CD4-positive, alpha-beta T cell treated with Interleukin-10 for 1 hour (primary cell): ENCODE measurements around the gene NPLOC4.

Source experiments
- DNase-seq: peaks from one replicate; pipeline ENCODE4 v3.0.0-alpha.2; 2020

The NPLOC4 gene

DNA sequence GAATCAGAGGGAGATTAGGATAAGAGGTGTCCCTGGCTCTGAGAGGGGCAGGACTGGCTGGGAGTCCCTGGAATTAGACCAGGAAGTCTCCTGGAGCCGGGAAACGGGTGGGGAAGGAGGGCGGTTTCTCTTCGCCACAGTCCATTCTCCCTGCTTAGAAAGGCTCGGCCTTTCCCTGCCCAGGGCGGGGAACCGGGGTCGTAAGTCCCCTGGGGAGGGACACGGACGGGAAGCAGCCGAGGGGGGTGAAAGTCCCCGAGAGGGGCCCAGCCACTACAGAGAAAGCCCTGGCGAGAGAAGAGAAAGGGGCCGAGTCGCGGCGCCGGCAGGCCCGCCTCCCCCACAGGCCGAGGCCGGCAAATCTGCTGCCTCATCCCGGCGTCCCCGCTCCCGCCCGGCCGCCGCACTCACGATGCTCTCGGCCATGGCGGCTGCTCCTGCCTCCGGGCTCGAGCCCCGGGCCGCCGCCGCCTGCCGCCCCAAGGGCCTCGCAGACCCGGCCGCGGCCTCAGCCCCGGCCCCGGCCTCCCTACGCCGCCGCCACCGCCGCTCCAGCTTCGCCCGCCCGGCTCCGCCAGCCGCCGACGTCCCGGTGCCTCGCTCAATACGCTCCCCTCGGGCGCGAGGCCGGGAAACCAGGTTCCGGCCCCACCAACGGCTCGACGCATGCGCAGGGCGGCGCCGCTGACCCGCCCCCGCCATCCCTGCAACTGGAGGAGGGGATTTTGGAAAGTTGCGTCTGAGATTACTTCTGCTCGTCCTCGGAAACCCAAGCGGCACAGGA, at the start of gene NPLOC4, which contains the start of gene TSPAN10:
TSS of gene NPLOC4 (minus strand) at position 608 of the 784 bp plus-strand sequence. CDS start at position 426, 182 bp downstream.
TSS of gene TSPAN10 (plus strand) at position 692 of the 784 bp plus-strand sequence. CDS start 5,217 bp downstream, outside the sequence.
- DNase-seq, result peak; percentile 88

DNA sequence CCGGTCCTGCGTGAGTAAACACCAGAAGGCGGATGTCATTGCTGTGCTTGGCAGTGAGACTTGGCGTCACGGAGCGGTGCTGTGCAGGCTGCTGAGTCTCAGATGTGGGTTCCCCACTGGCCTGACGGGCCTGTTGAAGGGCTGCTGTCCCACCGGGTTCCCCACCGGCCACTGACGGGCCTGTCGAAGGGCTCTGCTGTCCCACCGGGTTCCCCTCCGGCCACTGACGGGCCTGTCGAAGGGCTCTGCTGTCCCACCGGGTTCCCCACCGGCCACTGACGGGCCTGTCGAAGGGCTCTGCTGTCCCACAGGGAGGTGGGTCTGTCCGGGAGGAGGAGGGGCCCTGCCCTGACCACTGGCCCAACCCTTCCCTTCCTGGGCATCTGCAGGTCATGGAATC, 49.7 kb upstream of the NPLOC4 start:
- no peak for DNase-seq

DNA sequence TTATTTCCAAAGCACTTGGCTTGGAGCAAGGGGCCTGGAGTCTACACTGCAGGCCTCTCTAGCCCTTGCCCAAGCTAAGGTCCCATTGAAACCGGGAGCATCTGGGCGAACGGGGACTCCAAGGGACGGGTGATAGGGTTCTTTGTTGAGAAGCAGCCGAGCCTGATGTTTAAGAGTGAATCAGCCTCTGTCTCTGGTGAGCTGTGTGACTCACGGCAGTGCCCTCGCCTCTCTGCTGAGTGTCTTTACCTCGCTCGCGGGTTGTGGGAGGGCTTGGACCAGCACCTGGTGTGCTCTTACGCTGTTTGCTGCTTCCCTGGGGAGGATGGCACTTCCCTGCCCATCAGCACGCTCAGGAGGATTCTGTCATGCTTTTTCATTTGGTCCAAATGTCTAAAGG, 48.2 kb upstream of the NPLOC4 start:
- no peak for DNase-seq

DNA sequence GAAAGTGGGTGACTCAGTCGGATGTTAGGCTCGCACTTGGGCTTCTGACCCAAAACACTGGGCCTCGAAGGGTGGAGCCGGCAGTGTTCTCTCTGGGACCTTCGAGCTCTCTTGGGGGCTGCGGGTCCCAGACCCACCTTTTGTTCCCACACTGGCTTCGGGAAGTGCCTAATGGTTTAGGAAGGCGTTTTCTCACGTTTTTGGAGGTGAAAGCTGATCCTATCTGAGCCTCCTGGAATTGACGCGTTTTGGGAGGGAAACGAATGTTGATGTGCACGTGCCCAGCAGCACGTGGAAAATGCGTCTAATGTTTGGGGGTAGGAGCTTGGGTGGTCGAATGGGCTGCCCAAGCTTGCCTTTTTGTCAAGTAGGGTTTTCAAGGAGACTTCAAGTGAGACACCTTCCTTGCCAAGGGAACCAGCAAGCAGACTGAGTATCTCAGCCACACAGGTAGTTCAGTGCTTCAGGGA, 47.6 kb upstream of the NPLOC4 start:
- DNase-seq, result no peak

DNA sequence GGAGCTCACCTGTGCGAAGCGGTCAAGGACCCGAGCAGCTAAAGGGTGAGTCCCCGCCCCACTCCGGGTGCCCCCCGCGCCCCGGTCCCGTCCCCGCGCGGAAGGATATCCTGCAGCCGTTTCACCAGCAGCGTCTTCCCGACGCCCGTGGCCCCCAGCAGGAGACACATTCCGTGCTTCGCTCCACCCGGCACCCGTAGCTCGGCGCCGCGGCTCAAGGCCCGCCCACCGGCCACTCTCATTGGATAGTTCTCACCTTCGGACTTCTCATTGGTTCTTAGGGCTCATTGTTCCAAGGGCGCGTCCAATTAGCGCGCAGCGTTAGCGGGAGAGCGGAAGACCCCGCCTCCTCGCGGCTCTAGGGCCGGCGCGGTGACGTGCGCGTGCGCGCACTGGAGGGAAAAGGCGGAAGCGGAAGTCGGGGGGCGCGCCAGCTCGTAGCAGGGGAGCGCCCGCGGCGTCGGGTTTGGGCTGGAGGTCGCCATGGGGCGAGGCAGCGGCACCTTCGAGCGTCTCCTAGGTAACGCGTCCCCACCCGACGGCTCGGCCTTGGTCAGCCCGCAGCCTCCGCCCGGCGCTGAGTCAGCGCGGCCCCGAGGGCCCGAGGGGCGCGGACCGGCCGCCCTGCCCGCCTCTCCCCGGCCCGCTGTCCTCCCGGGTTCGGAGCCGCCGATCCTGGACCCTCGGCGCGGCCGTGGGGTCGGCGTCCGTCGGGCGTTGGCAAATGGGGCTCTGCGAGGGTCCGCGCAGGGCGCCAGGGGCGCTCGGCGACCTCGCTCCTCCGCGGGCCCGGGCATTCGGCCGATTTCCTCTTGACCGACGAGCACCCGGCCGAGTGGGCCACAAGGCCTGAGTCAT, 46.9 kb upstream of the NPLOC4 start, which contains the start of the genes ARL16 and HGS:
TSS of gene ARL16 (minus strand) at position 214 of the 858 bp plus-strand sequence. CDS start at position 170, 44 bp downstream.
TSS of gene HGS (plus strand) at position 428 of the 858 bp plus-strand sequence. CDS start at position 484, 56 bp downstream.
- DNase-seq, result peak; percentile 99

DNA sequence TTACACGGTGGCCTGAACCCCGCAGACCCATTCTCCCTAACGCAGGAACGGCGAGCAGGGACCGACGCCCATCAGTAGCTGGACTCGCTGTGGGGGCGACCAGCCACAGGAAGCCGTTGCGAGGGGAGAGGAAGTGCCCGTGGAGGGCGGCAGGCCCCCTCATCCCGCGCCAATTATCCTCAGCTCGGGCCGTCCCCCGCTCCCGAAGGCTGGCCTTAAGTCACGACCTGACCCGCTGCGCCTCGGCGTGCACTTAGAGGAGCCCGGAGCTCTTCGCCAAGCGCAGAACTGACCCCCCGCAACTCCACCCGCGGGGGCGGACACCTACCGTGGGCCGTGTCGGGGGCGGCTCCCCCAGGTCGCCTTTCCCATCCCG, 46.3 kb upstream of the NPLOC4 start:
- no peak for DNase-seq

DNA sequence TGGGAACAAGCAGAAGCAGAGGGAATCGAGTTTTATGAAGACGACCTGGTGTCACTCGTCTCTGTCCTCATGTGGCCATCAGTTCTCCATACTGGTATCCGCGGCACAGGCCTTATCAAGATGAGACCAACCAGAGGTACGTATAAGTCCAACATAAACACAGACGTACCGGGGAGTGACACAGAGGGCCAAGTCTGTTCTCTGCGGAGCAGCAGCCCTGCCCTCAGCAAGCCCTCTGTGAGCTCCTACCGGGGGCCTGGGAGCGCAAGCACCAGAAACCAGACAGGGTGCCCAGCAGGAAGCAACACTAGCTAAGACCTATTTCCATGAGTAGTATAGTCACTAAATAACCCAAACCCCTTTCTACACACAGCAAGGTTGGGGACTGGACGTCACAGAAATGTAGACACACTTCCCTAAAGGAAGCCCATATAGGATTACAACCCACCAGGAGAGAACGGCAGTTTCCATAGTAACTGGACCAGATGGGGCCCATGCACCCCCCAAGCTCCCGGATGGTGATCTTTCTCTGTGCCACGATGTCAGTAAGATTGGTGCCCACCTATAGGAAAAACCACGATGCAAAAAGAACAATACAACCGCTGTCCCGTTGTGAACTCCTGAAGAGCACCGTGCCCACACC, 45.8 kb upstream of the NPLOC4 start:
- DNase-seq, result no peak

DNA sequence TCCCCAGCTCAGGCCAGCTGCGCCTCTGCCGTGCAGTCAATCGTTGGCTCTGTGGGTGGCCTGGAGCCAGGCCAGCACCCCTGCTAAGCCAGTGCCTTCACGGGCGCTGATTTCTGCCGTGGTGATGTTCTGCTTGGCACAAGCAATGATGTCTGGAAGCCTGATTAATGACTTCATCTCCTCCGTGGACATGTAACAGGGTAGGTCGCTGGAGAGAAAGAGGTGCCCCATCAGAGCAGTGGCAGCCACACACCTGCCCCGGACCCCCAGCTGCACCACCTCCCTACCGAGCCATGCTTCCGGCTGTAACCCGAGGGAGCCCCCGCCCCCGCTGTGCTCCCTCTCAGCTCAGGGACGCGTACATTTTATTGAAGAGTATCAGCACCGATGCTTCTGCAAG, 44.8 kb upstream of the NPLOC4 start:
- no peak for DNase-seq

DNA sequence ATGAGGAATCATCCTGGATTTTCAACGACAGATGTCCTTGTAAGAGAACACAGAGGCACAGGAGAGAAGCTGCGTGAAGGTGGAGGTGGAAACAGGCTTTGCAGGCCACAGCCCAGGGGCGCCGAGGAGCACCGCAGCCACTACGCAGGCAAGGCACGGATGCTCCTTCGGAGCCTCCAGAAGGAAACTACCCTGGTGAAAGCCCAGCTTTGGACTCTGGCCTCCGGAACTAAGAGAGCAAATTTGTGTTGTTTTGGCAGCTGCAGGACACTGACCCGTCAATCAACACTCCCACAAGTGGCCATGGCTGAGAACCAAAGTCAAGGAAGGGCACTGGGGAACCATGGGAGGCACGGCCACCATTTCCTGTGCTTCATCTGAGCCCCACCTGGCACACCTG, 43.2 kb upstream of the NPLOC4 start:
- DNase-seq, result no peak

DNA sequence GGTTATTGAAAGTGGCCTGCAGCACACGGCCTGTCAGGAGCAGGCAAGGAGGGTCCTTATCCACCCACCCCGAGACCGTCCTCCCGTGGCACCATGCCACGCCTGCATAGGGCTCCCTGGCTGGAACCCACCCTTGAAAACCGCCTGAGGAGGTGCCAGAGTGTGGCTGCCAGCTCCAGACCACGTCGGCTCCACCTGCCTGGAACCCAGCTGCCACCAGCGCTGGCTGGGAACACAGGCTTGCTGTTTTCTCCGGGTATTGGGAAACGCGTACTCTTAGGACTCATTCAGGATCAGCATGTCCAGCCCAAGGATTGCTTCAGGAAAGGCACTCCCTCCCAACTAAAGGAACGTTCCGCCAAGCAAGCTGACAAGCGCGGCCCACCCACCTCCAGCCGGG, 40.0 kb upstream of the NPLOC4 start:
- DNase-seq, result no peak

DNA sequence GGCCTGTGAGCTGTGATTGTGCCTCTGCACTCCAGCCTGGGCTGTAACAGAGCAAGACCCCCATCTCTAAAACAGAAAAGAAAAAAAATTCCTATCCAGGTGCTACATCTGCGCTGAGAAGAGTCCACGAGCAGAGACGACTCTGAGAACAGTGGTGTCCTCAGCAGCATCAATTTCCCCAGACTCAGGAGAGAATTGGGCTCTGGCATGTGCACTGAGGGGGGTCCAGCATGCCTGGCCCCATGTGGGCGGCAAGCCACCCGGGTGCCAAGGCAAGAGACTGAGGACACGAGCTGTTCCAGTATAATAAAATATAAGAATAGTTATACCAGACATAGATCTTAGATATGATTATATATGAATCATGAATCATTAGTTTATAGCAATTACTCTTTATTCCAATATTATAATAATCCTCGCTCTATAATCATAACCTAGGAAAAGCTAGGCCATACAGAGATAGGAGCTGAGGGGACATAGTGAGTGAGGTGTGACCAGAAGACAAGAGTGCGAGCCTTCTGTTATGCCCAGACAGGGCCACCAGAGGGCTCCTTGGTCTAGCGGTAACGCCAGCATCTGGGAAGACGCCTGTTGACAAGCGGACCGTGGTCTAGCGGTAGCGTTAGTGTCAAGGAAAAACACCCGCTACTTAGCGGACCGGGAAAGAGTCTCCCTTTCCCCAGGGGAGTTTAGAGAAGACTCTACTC, 38.8 kb upstream of the NPLOC4 start:
- peak; percentile 45 for DNase-seq

DNA sequence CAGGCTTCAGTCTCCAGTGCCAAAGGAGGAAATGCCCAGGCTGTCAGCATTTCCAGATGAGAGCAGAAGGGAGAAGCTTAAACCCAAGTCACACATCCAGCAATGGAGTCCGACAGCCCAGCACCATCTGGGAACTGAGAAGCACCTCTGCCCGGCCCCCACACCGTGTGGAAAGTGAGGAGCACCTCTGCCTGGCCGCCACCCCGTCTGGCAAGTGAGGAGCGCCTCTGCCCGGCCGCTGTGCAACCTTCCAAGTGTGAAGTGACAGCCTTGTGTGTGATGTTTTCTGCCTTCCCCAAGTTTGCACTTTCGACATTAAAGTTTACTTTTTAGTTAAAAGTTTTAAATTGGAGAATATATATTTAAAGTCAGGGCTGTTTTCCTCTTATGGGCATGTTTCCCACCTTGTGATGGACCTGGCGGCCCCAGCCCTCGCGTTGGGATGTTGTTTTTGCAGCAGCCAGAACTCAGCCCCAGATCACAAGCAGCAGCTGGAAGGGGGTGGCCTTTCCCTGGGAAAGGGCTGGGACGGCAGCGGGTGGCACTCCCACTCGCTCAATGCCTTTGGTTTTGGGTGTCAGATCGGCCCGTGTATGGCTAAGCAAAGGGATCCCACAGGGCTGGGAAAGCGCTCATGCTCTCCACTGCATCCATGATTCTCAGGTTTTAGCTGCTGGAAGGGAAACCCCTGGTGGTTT, 36.8 kb upstream of the NPLOC4 start:
- no peak for DNase-seq

DNA sequence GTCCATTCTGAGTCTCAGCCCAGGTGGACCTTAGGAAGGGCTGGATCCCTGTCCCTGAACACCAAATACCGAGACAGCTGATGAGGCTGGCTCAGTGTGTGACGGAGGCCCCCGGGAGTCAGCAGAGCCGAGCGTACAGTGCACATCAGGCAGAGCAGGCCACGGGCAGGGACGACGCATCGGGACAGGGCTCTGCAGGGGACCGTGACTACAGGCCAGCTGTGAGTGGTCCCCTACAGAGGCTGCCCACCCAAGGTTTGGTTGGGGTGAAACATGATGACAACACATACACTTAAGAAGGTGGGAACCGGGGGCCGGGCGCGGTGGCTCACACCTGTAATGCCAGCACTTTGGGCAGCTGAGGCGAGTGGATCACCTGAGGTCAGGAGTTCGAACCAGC, 36.0 kb upstream of the NPLOC4 start:
- DNase-seq, result no peak

DNA sequence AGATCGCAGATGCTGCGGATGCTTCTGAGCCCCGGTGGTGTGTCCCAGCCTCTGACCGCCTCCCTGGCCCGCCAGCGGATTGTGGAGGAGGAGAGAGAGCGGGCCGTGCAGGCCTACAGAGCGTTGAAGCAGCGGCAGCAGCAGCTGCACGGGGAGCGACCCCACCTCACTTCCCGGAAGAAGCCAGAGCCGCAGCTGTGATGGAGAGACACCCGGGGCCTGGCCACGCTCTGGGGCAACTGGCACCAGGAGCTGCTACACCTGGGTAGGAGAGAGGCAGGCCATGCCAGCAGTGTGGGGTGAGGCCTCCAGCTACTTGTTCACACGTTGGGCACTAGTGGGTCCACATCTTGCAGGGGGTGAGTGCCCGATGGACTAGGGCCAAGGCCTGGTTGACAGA, 35.6 kb upstream of the NPLOC4 start:
- no peak for DNase-seq

DNA sequence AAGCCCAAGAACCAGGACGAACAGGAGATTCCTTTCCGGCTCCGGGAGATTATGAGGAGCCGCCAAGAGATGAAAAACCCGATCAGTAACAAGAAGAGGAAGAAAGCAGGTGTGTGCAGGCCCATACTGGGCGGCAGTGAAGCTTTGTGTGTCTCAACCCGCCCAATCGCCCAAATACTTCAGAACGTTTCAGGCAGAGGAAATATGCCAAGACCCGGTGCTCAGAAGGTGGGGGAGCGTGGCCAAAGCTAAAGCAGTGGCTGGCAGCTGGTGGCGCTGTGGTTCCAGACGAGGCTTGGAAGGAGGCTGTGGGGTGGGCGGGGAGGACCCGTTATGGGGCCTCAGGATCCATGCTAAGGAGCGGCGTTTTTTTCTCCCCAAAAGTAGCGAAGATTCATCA, 30.8 kb upstream of the NPLOC4 start:
- no peak for DNase-seq

DNA sequence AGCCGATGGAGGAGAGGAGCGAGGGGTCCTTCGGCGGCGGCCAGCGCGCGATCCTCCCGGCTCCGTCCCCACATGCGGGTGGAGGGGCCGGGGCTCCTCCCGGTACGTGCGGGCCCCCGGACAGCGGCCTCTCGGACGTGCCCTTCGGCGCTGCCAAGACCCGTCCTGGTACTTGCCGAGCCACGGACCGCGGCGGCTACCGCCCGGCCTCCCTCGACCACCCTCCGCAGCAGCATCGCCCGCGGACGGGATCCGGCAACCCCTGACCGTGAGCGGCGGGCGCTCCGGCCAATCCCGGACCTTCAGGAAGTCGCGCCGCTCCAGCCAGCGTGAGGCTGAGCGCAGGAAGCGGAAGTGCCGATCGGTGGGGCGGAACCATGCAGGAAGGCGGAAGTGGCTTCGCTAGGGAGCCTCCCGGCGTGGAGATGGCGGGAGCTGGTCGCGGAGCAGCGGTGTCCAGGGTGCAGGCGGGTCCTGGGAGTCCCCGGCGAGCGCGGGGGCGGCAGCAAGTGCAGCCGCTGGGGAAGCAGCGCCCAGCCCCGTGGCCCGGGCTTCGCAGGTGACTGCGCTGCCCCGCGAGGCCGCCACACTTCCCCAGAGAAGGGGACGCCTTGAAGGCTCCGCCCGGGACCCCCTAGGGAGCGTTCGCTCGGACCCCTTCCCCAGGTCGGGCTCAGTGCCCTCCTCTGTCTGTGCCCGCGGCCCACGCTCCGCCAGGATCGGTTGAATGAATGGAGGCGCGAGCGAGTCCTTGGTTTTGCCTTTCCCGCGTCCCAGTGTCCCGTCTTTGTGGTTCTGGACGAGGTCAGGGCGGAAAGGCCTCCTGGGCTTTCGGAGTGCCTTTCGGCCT, 29.7 kb upstream of the NPLOC4 start, which contains the start of the genes CCDC137 and OXLD1:
TSS of gene CCDC137 (plus strand) at position 396 of the 850 bp plus-strand sequence. CDS start at position 426, 30 bp downstream.
TSS of gene OXLD1 (minus strand) at position 264 of the 850 bp plus-strand sequence. CDS start at position 236, 28 bp downstream.
- DNase-seq, result peak; percentile 92

DNA sequence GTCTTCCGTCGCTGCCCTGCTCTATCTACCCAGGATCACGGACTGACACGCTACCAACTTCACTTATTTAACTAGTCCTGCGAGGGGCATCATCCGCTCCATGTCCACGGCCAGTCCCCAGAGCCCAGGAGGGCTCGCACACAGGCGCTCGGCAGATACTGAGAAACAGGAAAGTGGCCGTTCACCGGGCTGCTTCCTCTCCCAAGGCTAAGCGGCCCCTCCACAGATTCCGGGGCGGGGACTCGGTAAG, 29.1 kb upstream of the NPLOC4 start:
- DNase-seq, result peak; percentile 30

DNA sequence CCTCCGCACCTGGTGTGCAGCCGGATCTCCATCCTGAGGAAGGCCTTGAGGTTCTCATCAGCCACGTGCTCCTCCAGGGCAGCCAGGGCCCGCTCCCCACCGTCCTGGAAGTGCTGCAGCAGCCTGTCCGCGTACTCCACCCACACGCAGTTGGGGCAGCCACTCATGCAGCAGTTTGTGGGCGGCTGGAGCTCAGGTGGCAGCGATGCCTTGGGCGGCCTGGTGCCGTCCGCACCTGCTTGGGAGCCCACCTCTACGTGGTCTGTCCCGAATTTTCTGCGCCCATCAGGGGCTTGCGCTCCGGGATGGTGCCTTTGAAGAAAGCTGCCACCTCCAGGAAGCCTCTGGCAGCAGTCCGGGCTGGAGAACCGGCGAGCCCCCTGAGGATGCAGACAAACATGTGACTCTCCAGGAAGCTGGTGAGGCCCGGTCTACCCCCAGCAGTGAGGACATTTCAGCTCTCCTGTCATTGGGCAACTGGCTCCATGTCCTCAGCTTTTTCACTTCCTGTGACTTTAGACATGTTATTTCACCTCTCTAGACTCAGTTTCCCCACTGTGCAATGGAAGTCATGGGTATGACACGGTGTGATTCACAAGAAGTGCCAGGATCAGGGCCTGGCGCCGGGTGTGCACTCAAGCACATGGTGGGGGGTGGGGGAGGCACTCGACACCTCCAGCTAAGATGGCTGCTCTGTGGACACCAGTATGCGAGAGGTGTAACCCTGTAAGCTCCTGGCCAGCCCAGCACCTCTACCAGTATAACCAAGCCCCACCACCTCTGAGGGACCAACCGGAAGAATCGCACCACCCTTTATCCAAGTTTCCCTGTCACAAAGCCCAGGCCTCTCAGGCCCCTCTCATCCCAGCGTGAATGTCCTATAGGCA, 28.5 kb upstream of the NPLOC4 start:
- peak; percentile 41 for DNase-seq

DNA sequence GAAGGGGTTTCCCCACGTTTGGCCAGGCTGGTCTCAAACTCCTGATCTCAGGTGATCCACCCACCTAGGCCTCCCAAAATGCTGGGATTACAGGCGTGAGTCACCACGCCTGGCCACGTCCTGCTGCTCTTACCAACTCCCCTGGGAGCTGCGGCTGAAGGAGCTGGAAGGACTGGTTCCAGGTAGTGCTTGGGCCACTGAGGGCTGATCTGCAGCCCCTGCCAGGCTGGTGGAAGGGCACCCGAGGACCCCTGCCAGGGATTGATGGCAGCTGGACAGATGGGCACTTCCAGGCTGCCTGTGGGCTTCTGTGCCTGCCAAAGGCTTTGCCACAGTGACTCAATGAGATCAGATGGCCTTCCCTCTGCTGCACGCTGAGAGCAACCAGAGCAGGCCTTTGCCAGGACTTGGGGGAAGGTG, 27.1 kb upstream of the NPLOC4 start:
- DNase-seq, result no peak

DNA sequence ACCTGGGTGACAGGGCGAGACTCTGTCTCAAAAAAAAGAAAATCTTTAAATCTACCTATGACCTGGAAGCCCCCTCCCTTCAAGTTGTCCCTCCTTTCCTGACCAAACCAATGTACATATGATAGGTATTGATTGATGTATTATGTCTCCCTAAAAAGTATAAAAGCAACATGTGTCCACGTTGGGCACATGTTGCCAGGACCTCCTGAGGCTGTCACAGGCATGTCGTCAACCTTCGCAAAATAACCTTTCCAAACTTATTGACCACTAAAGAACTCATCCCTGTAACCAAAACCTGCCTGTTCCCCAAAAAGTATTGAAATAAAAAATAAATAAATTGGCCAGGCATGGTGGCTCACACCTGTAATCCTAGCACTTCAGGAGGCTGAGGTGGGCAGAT, 25.1 kb upstream of the NPLOC4 start:
- DNase-seq, result no peak
